Measurements from ENCODE around the gene COX6A2.

COX6A2 gene

GRCh38 chr16:31461201-31461920, 33.2 kb upstream of the COX6A2 start:
- H3K79me1 ChIP-seq (replicated peaks; ENCODE audit: low read length, poor library complexity, severe bottlenecking), result peaks cover 34% of the 10 kb centered on the region
- H2BK120ac ChIP-seq (ENCODE audit: low read depth, low read length), result no peak overlapping the region
- no peak overlapping the region for H3K4ac ChIP-seq (ENCODE audit: low read depth in 1 of 2, low read length in 2 of 2)
- H3K4me3 ChIP-seq (ENCODE audit: insufficient read depth in 1 of 2, low read depth in 1 of 2, low read length in 2 of 2), result no peak overlapping the region
- H2BK5ac ChIP-seq (ENCODE audit: low read depth, low read length, poor library complexity, severe bottlenecking), result no peak overlapping the region
- no peak overlapping the region for H3K23ac ChIP-seq (ENCODE audit: low read length in 2 of 2)
- no peak overlapping the region for H2BK12ac ChIP-seq (ENCODE audit: low read length in 2 of 2)
- H4K91ac ChIP-seq (ENCODE audit: low read length), result no peak overlapping the region
- H3K27me3 ChIP-seq (ENCODE audit: control insufficient read depth in 1 of 2, insufficient read depth in 1 of 2, low read length in 2 of 2), result no peaks in the 10 kb centered on the region
- H3K9ac ChIP-seq (ENCODE audit: low read length), result peak overlapping the region; percentile 91
- H3K9me3 ChIP-seq (ENCODE audit: control insufficient read depth, low read length), result no peaks in the 10 kb centered on the region
- no peak overlapping the region for H2AFZ ChIP-seq (ENCODE audit: low read depth, low read length)
- H3K27ac ChIP-seq (ENCODE audit: low read length, poor library complexity, severe bottlenecking), result no peak overlapping the region
- no peak overlapping the region for H3K14ac ChIP-seq (ENCODE audit: low read length in 2 of 2)
- 91% methylated on average over 5 of the region's 10 CpGs for WGBS
- H3K4me2 ChIP-seq (ENCODE audit: low read length, poor library complexity, severe bottlenecking), result no peak overlapping the region
- H2BK15ac ChIP-seq (ENCODE audit: low read depth, poor library complexity, severe bottlenecking), result no peak overlapping the region
- H4K8ac ChIP-seq (ENCODE audit: low read length), result no peak overlapping the region
- H3K18ac ChIP-seq (ENCODE audit: low read depth in 1 of 2, low read length in 2 of 2), result no peak overlapping the region
- H3K4me1 ChIP-seq (ENCODE audit: control insufficient read depth, insufficient read depth, low read depth, low read length), result peaks cover 22% of the 10 kb centered on the region
- peaks cover 47 to 52% of the 10 kb centered on the region in 2 experiments for H3K36me3 ChIP-seq (ENCODE audit: control insufficient read depth in 1 of 2, insufficient read depth in 2 of 2, low read depth in 1 of 2, low read length in 2 of 2)
- DNase-seq, result no peak
- H2AK5ac ChIP-seq (ENCODE audit: low read length, severe bottlenecking), result peak overlapping the region; percentile 47

GRCh38 chr16:31460582-31461002, 32.4 kb upstream of the COX6A2 start:
- H2AFZ ChIP-seq (ENCODE audit: low read depth, low read length), result no peak overlapping the region
- H2BK5ac ChIP-seq (ENCODE audit: low read depth, low read length, poor library complexity, severe bottlenecking), result no peak overlapping the region
- no peak overlapping the region for H3K23ac ChIP-seq (ENCODE audit: low read length in 2 of 2)
- WGBS, result 97% methylated on average over 3 of the region's 8 CpGs
- H3K27me3 ChIP-seq (ENCODE audit: control insufficient read depth in 1 of 2, insufficient read depth in 1 of 2, low read length in 2 of 2), result no peaks in the 10 kb centered on the region
- H2AK5ac ChIP-seq (ENCODE audit: low read length, severe bottlenecking), result no peak overlapping the region
- no peak overlapping the region for H3K14ac ChIP-seq (ENCODE audit: low read length in 2 of 2)
- H2BK15ac ChIP-seq (ENCODE audit: low read depth, poor library complexity, severe bottlenecking), result no peak overlapping the region
- H3K4me2 ChIP-seq (ENCODE audit: low read length, poor library complexity, severe bottlenecking), result peak overlapping the region; percentile 62
- no peak overlapping the region for H3K27ac ChIP-seq (ENCODE audit: low read length, poor library complexity, severe bottlenecking)
- no peak overlapping the region for H4K91ac ChIP-seq (ENCODE audit: low read length)
- peak overlapping the region in 1 of 2 experiments; percentile 79 for H3K4me3 ChIP-seq (ENCODE audit: insufficient read depth in 1 of 2, low read depth in 1 of 2, low read length in 2 of 2)
- H2BK120ac ChIP-seq (ENCODE audit: low read depth, low read length), result no peak overlapping the region
- H2BK12ac ChIP-seq (ENCODE audit: low read length in 2 of 2), result no peak overlapping the region
- H3K9ac ChIP-seq (ENCODE audit: low read length), result peak overlapping the region; percentile 91
- peaks cover 33% of the 10 kb centered on the region for H3K79me1 ChIP-seq (replicated peaks; ENCODE audit: low read length, poor library complexity, severe bottlenecking)
- H4K8ac ChIP-seq (ENCODE audit: low read length), result no peak overlapping the region
- H3K36me3 ChIP-seq (ENCODE audit: control insufficient read depth in 1 of 2, insufficient read depth in 2 of 2, low read depth in 1 of 2, low read length in 2 of 2), result peaks cover 48% of the 10 kb centered on the region in 2 experiments
- DNase-seq, result peak; percentile 81
- peaks cover 24% of the 10 kb centered on the region for H3K4me1 ChIP-seq (ENCODE audit: control insufficient read depth, insufficient read depth, low read depth, low read length)
- no peak overlapping the region for H3K18ac ChIP-seq (ENCODE audit: low read depth in 1 of 2, low read length in 2 of 2)
- peak overlapping the region in 1 of 2 experiments; percentile 29 for H3K4ac ChIP-seq (ENCODE audit: low read depth in 1 of 2, low read length in 2 of 2)
- H3K9me3 ChIP-seq (ENCODE audit: control insufficient read depth, low read length), result no peaks in the 10 kb centered on the region

GRCh38 chr16:31459687-31460581, 31.8 kb upstream of the COX6A2 start:
- H3K79me1 ChIP-seq (replicated peaks; ENCODE audit: low read length, poor library complexity, severe bottlenecking), result peaks cover 37% of the 10 kb centered on the region
- H2BK12ac ChIP-seq (ENCODE audit: low read length in 2 of 2), result peak overlapping the region in 1 of 2 experiments; percentile 75
- H2BK15ac ChIP-seq (ENCODE audit: low read depth, poor library complexity, severe bottlenecking), result peak overlapping the region; percentile 100
- H2AFZ ChIP-seq (ENCODE audit: low read depth, low read length), result peak overlapping the region; percentile 95
- DNase-seq, result peak; percentile 99
- peak overlapping the region; percentile 79 to 87 for H3K4me3 ChIP-seq (ENCODE audit: insufficient read depth in 1 of 2, low read depth in 1 of 2, low read length in 2 of 2)
- no peaks in the 10 kb centered on the region for H3K27me3 ChIP-seq (ENCODE audit: control insufficient read depth in 1 of 2, insufficient read depth in 1 of 2, low read length in 2 of 2)
- H3K27ac ChIP-seq (ENCODE audit: low read length, poor library complexity, severe bottlenecking), result peak overlapping the region; percentile 95
- H3K4me2 ChIP-seq (ENCODE audit: low read length, poor library complexity, severe bottlenecking), result peak overlapping the region; percentile 62
- peak overlapping the region; percentile 99 for H4K91ac ChIP-seq (ENCODE audit: low read length)
- H3K36me3 ChIP-seq (ENCODE audit: control insufficient read depth in 1 of 2, insufficient read depth in 2 of 2, low read depth in 1 of 2, low read length in 2 of 2), result peaks cover 45 to 50% of the 10 kb centered on the region in 2 experiments
- H4K8ac ChIP-seq (ENCODE audit: low read length), result peak overlapping the region; percentile 97
- peak overlapping the region; percentile 93 for H2BK120ac ChIP-seq (ENCODE audit: low read depth, low read length)
- peak overlapping the region; percentile 99 for H3K9ac ChIP-seq (ENCODE audit: low read length)
- 9% methylated on average over 55 of the region's 61 CpGs for WGBS
- H3K14ac ChIP-seq (ENCODE audit: low read length in 2 of 2), result peak overlapping the region in 1 of 2 experiments; percentile 97
- no peak overlapping the region for H2AK5ac ChIP-seq (ENCODE audit: low read length, severe bottlenecking)
- peak overlapping the region; percentile 96 to 99 for H3K4ac ChIP-seq (ENCODE audit: low read depth in 1 of 2, low read length in 2 of 2)
- no peak overlapping the region for H3K23ac ChIP-seq (ENCODE audit: low read length in 2 of 2)
- H3K4me1 ChIP-seq (ENCODE audit: control insufficient read depth, insufficient read depth, low read depth, low read length), result peaks cover 27% of the 10 kb centered on the region
- peak overlapping the region; percentile 99 for H2BK5ac ChIP-seq (ENCODE audit: low read depth, low read length, poor library complexity, severe bottlenecking)
- no peaks in the 10 kb centered on the region for H3K9me3 ChIP-seq (ENCODE audit: control insufficient read depth, low read length)
- H3K18ac ChIP-seq (ENCODE audit: low read depth in 1 of 2, low read length in 2 of 2), result peak overlapping the region; percentile 100
